GM12864 (cell line): ENCODE data around the gene COL26A1.
A peak's percentile ranks its signal among the peaks of the same experiment; 100 is the strongest.

ENCODE experiments used
- DNase-seq: peaks from one replicate; pipeline ENCODE4 v3.0.0-alpha.2; 2011; ENCODE audit warnings: low read depth
- H3K4me3 ChIP-seq: 2 replicates; pipeline ENCODE4 v1.5.1; 2011; ENCODE audit warnings: mild to moderate bottlenecking, low read depth, low read length, control low read depth
- CTCF ChIP-seq: IDR thresholded peaks from 2 replicates; pipeline ENCODE4 v1.5.1; 2011; ENCODE audit warnings: low read depth, mild to moderate bottlenecking, moderate library complexity, low read length, control low read depth, inconsistent platforms; ENCODE audit errors: missing control alignments

The COL26A1 gene

GRCh38 chr7:101401390-101402080, 38.9 kb downstream of the COL26A1 start:
- TF ChIP-seq CTCF = no peak
- H3K4me3 ChIP-seq = no peak overlapping the region
- no peak for DNase-seq

- H3K4me3 ChIP-seq = no peak overlapping the region
- TF ChIP-seq CTCF = no peak
- no peak for DNase-seq
Observed at GRCh38 chr7:101402081-101402779, 39.6 kb downstream of the COL26A1 start.

GRCh38 chr7:101402835-101403234, 40.2 kb downstream of the COL26A1 start:
- no peak for TF ChIP-seq CTCF
- H3K4me3 ChIP-seq = no peak overlapping the region
- no peak for DNase-seq

GRCh38 chr7:101405474-101406067, 42.9 kb downstream of the COL26A1 start:
- H3K4me3 ChIP-seq = no peak overlapping the region
- TF ChIP-seq CTCF = no peak
- no peak for DNase-seq

- no peak overlapping the region for H3K4me3 ChIP-seq
- peak; percentile 92 for TF ChIP-seq CTCF
- DNase-seq = no peak
Observed at GRCh38 chr7:101410743-101411507, 48.2 kb downstream of the COL26A1 start.

GRCh38 chr7:101411508-101411874, 48.8 kb downstream of the COL26A1 start:
- no peak for TF ChIP-seq CTCF
- DNase-seq = no peak
- no peak overlapping the region for H3K4me3 ChIP-seq
